ENCODE data around the gene SEMA3E. TPM values are rescaled to one million over a fixed set of nuclear protein-coding genes. Genes with fewer than 3 reads are reported as not detected.
"Not testable (repeated sequence)": the region's sequence is repeated elsewhere in the genome, so short reads cannot be mapped to it uniquely, and the experiment has no call there.

SEMA3E gene
- polyA plus RNA-seq, 1 experiment, result 0.06 TPM

- no peak for DNase-seq (ENCODE audit: low read depth, low spot score)
- no peaks in the 10 kb centered on the region for H3K9me3 ChIP-seq (ENCODE audit: control insufficient read depth, insufficient read depth, low read length)
- TF ChIP-seq, protein P1, sequence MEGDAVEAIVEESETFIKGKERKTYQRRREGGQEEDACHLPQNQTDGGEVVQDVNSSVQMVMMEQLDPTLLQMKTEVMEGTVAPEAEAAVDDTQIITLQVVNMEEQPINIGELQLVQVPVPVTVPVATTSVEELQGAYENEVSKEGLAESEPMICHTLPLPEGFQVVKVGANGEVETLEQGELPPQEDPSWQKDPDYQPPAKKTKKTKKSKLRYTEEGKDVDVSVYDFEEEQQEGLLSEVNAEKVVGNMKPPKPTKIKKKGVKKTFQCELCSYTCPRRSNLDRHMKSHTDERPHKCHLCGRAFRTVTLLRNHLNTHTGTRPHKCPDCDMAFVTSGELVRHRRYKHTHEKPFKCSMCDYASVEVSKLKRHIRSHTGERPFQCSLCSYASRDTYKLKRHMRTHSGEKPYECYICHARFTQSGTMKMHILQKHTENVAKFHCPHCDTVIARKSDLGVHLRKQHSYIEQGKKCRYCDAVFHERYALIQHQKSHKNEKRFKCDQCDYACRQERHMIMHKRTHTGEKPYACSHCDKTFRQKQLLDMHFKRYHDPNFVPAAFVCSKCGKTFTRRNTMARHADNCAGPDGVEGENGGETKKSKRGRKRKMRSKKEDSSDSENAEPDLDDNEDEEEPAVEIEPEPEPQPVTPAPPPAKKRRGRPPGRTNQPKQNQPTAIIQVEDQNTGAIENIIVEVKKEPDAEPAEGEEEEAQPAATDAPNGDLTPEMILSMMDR (IDR thresholded peaks at IDR 0.05; ENCODE audit: low read depth, low read length), result no peak
- POLR2A ChIA-PET, result no interaction called here
- H3K4me3 ChIP-seq (ENCODE audit: low read depth, low read length), result no peak overlapping the region
- no peak overlapping the region for H3K27ac ChIP-seq (ENCODE audit: low read depth, low read length)
- CTCF ChIA-PET, result no interaction called here
- no peaks in the 10 kb centered on the region for H3K27me3 ChIP-seq (ENCODE audit: control insufficient read depth, insufficient read depth, low read length)
These were observed 199.2 kb downstream of the SEMA3E start for GRCh38 chr7:83449781-83450180.

- CTCF ChIA-PET, result interaction anchor here (0.6 kb wide), 1 partner anchor 29 kb away, joined by 3 read pairs; no protein-coding TSS in a partner anchor
- no peak for DNase-seq (ENCODE audit: low read depth, low spot score)
- TF ChIP-seq, protein P1 (IDR thresholded peaks at IDR 0.05; ENCODE audit: low read depth, low read length), result no peak
- Histone ChIP-seq H3K27me3 (ENCODE audit: control insufficient read depth, insufficient read depth, low read length) (no peaks in the 10 kb centered on the region), H3K4me3 (ENCODE audit: low read depth, low read length) (no peak overlapping the region), H3K27ac (ENCODE audit: low read depth, low read length) (no peak overlapping the region), H3K9me3 (ENCODE audit: control insufficient read depth, insufficient read depth, low read length) (no peaks in the 10 kb centered on the region)
- POLR2A ChIA-PET, result no interaction called here
These were observed 201.3 kb downstream of the SEMA3E start for GRCh38 chr7:83447681-83448080.

- CTCF ChIA-PET, result no interaction called here
- POLR2A ChIA-PET, result no interaction called here
- H3K4me3 ChIP-seq (ENCODE audit: low read depth, low read length), result no peak overlapping the region
- H3K27me3 ChIP-seq (ENCODE audit: control insufficient read depth, insufficient read depth, low read length), result no peaks in the 10 kb centered on the region
- DNase-seq (ENCODE audit: low read depth, low spot score), result no peak
- no peaks in the 10 kb centered on the region for H3K9me3 ChIP-seq (ENCODE audit: control insufficient read depth, insufficient read depth, low read length)
- no peak overlapping the region for H3K27ac ChIP-seq (ENCODE audit: low read depth, low read length)
- TF ChIP-seq, protein P1 (IDR thresholded peaks at IDR 0.05; ENCODE audit: low read depth, low read length), result no peak
These were observed 202.8 kb downstream of the SEMA3E start for GRCh38 chr7:83446102-83446669.

DNA sequence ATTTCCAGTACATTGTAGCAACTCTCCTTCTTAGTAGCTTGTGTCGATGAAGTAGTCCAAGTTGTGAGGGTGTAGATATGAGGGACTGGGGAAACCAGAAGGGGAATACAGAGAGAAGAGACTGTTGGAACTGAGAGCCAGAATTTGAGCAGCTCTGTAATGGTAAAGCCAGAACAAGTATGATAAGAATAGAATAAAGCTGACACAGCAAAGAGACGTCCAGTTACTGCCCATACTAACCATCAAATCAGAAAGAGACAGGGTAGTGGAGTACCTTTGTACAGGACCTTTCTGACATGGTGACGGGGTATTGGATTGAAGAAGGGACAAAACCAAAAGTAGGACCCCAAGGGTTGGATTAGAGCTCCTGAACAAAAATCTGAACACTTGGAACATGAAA is 206.0 kb downstream of the SEMA3E start:
- DNase-seq (ENCODE audit: low read depth, low spot score), result no peak
- Histone ChIP-seq H3K9me3 (ENCODE audit: control insufficient read depth, insufficient read depth, low read length) (no peaks in the 10 kb centered on the region), H3K27ac (ENCODE audit: low read depth, low read length) (no peak overlapping the region), H3K4me3 (ENCODE audit: low read depth, low read length) (no peak overlapping the region), H3K27me3 (ENCODE audit: control insufficient read depth, insufficient read depth, low read length) (no peaks in the 10 kb centered on the region)
- POLR2A ChIA-PET, result no interaction called here
- CTCF ChIA-PET, result no interaction called here
- TF ChIP-seq, protein P1 (IDR thresholded peaks at IDR 0.05; ENCODE audit: low read depth, low read length), result no peak

DNA sequence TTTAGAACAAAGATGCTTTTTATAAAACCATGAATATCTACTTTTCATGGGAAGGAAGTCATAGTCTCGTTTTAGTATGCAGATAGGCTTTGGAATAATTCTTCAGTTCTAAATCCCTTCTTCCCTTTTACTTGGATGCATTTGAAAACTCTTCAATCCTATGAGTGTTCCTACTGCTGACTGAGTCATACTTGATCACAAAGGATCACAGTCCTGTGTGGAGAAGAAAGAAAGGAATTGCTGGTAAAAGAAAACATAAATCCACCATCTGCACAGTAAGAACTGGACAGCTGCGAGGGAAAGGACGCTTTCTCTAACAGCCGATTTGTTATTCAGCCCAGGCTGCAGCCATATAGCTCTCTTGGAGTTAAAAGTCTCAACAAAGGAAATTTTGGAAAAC is 209.9 kb downstream of the SEMA3E start:
- Histone ChIP-seq H3K4me3 (ENCODE audit: low read depth, low read length) (no peak overlapping the region), H3K27ac (ENCODE audit: low read depth, low read length) (no peak overlapping the region), H3K9me3 (ENCODE audit: control insufficient read depth, insufficient read depth, low read length) (no peaks in the 10 kb centered on the region), H3K27me3 (ENCODE audit: control insufficient read depth, insufficient read depth, low read length) (no peaks in the 10 kb centered on the region)
- TF ChIP-seq, protein P1 (IDR thresholded peaks at IDR 0.05; ENCODE audit: low read depth, low read length), result no peak
- ChIA-PET POLR2A (no interaction called here), CTCF (no interaction called here)
- no peak for DNase-seq (ENCODE audit: low read depth, low spot score)

DNA sequence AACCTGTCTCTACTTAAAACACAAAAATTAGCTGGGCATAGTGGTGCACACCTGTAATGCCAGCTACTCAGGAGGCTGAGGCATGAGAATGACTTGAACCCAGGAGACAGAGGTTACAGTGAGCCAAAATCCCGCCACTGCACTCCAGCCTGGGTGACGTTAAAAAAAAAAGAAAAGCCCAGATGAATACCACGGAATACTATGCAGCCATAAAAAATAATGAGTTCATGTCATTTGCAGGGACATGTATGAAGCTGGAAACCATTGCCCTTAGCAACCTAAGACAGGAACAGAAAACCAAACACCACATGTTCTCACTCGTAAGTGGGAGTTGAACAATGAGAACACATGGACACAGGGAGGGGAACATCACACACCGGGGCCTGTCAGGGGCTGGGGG is 218.7 kb downstream of the SEMA3E start:
- H3K27ac ChIP-seq (ENCODE audit: low read depth, low read length); DNase-seq (ENCODE audit: low read depth, low spot score); POLR2A ChIA-PET; H3K4me3 ChIP-seq (ENCODE audit: low read depth, low read length); H3K9me3 ChIP-seq (ENCODE audit: control insufficient read depth, insufficient read depth, low read length); H3K27me3 ChIP-seq (ENCODE audit: control insufficient read depth, insufficient read depth, low read length); CTCF ChIA-PET: not testable (repeated sequence)

Data from AG04450 (cell line).